PC-3 (cell line): ENCODE results near the gene MUSTN1.

Experiments used
- EZH2 ChIP-seq: fragments of 300-600 bp; sonication (generic); IDR thresholded peaks from one replicate; pipeline ENCODE4 v1.6.1; 2017; ENCODE audit warnings: antibody characterized with exemption, mild to moderate bottlenecking, low read length; ENCODE audit not compliant: unreplicated experiment
- TF ChIP-seq, protein P1 (sequence below): fragments of 300-600 bp; sonication (generic); conservative IDR thresholded peaks from 2 replicates; pipeline ENCODE4 v1.5.1; 2017; ENCODE audit warnings: antibody characterized with exemption, low read depth, mild to moderate bottlenecking, low read length

DNA sequence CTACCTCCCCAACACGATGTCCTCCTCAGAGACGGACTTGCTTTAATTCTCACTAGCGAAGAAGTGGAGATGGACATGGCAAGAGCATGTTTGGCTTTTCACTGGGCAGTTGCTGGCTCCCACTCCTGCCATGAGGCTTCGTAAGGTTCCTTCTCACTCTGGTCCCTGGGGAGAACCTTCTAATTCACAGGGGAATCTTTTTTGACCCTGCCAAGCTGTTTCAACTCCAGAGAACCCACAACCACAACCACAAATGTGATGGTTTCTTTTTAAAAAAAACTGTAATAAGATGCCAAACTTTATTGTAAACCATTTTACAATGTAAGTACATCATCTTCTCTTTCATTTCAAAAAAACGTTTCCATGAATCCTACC lies 1.6 kb upstream of the MUSTN1 start:
- TF ChIP-seq, protein P1, sequence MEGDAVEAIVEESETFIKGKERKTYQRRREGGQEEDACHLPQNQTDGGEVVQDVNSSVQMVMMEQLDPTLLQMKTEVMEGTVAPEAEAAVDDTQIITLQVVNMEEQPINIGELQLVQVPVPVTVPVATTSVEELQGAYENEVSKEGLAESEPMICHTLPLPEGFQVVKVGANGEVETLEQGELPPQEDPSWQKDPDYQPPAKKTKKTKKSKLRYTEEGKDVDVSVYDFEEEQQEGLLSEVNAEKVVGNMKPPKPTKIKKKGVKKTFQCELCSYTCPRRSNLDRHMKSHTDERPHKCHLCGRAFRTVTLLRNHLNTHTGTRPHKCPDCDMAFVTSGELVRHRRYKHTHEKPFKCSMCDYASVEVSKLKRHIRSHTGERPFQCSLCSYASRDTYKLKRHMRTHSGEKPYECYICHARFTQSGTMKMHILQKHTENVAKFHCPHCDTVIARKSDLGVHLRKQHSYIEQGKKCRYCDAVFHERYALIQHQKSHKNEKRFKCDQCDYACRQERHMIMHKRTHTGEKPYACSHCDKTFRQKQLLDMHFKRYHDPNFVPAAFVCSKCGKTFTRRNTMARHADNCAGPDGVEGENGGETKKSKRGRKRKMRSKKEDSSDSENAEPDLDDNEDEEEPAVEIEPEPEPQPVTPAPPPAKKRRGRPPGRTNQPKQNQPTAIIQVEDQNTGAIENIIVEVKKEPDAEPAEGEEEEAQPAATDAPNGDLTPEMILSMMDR: no peak
- no peak for TF ChIP-seq EZH2
